Measurements from ENCODE around the gene STRN3. TPM values are rescaled to one million over a fixed set of nuclear protein-coding genes. Genes with fewer than 3 reads are reported as not detected.

STRN3 gene
- total RNA-seq, 1 experiment from 2014 or later, result 34.4 TPM

DNA sequence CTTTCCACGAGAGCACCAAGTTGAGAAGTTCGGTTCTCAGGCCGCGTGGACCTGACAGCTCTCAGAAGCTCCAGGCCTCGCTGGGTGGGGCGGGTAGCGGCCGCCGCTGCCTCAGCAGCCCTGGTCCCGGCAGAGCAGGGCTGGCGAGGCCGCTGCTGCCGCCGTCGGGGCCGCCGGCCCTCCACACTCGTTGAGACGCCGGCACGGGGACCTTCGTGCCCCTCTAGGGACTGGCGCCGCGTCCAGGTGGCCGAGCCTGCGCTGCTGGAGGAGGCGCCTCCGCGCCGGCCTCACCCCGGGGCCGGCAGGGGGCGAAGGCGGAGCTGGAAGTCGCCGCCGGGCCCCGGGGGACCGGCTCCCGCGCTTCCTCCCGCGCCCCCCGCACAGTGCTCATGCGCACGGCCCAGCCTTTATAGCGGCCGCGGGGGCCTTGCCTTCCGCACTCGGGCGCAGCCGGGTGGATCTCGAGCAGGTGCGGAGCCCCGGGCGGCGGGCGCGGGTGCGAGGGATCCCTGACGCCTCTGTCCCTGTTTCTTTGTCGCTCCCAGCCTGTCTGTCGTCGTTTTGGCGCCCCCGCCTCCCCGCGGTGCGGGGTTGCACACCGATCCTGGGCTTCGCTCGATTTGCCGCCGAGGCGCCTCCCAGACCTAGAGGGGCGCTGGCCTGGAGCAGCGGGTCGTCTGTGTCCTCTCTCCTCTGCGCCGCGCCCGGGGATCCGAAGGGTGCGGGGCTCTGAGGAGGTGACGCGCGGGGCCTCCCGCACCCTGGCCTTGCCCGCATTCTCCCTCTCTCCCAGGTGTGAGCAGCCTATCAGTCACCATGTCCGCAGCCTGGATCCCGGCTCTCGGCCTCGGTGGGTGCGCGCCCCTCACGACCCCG lies 151.8 kb downstream of the STRN3 start, which contains the start of gene COCH:
Gene COCH, plus strand, starts transcription at position 440 of the 879 bp plus-strand sequence. Its CDS starts 380 bp downstream, at position 820.
- Mint-ChIP-seq H3K27ac (ENCODE audit: unreplicated experiment) (no peak within 1 kb of the TSS), H3K4me1 (ENCODE audit: low read depth, unreplicated experiment) (no peaks in the 10 kb centered on the region), H3K36me3 (ENCODE audit: insufficient read depth, unreplicated experiment) (peaks cover 19% of the 10 kb centered on the region), H3K9me3 (ENCODE audit: low read depth, unreplicated experiment) (no peaks in the 10 kb centered on the region), H3K4me3 (ENCODE audit: low read depth, unreplicated experiment) (peak within 1 kb of the TSS; percentile 92), H3K27me3 (ENCODE audit: unreplicated experiment) (peaks cover 12% of the 10 kb centered on the region)
- no TSS peak for BruUV-seq (replicated peaks)
- CTCF ChIA-PET, result interaction anchor here (0.5 to 0.6 kb wide), 2 partner anchors 26 to 33 kb away, joined by 3 read pairs; no protein-coding TSS in a partner anchor
- DNase-seq, result peak; percentile 71
- intact Hi-C loops (cut with micrococcal nuclease; ENCODE audit: unreplicated experiment), result no loop called here
- TF ChIP-seq, protein P1, sequence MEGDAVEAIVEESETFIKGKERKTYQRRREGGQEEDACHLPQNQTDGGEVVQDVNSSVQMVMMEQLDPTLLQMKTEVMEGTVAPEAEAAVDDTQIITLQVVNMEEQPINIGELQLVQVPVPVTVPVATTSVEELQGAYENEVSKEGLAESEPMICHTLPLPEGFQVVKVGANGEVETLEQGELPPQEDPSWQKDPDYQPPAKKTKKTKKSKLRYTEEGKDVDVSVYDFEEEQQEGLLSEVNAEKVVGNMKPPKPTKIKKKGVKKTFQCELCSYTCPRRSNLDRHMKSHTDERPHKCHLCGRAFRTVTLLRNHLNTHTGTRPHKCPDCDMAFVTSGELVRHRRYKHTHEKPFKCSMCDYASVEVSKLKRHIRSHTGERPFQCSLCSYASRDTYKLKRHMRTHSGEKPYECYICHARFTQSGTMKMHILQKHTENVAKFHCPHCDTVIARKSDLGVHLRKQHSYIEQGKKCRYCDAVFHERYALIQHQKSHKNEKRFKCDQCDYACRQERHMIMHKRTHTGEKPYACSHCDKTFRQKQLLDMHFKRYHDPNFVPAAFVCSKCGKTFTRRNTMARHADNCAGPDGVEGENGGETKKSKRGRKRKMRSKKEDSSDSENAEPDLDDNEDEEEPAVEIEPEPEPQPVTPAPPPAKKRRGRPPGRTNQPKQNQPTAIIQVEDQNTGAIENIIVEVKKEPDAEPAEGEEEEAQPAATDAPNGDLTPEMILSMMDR (IDR thresholded peaks at IDR 0.05; ENCODE audit: unreplicated experiment), result peak; percentile 62

DNA sequence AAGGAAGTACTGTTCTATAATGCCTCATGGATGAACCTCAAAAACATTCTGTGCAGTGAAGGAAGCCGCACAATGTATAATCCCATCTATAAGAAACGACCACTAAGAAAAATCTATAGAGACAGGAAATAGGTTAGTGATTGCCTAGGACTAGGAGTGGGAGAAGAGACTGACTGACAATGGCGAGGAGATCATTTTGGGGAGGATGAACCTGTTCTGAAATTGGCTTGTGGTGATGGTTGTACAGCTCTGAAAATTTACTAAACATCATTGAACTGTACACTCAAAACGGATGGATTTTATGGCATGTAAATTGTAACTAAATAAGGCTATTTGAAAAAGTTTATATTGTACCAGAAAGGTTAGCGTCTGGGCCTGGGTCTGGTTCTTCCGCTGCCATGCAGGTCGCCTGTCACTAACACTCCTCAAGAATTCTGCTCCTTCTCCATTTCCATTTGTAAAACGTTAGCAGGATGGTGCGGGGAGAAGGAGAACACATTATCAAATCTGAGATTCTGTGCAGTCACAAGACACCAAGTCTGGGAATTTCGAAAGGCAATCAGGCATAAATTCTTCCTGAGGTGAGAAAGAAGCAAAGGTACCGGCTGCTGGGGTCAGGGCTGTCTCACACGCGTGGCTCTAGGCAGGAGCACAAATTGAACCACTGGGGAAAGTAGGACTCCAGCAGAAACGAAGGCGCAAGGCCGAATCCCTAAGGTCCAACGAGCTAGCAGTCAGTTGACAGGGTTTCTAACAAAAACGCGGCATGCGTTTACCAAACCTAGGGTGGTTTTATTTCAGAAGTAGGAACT lies 152.7 kb downstream of the STRN3 start:
- Mint-ChIP-seq H3K9me3 (ENCODE audit: low read depth, unreplicated experiment) (no peaks in the 10 kb centered on the region), H3K4me1 (ENCODE audit: low read depth, unreplicated experiment) (no peaks in the 10 kb centered on the region), H3K36me3 (ENCODE audit: insufficient read depth, unreplicated experiment) (peaks cover 19% of the 10 kb centered on the region), H3K4me3 (ENCODE audit: low read depth, unreplicated experiment) (peak overlapping the region; percentile 92), H3K27me3 (ENCODE audit: unreplicated experiment) (peaks cover 12% of the 10 kb centered on the region), H3K27ac (ENCODE audit: unreplicated experiment) (no peak overlapping the region)
- DNase-seq, result no peak
- TF ChIP-seq, protein P1 (IDR thresholded peaks at IDR 0.05; ENCODE audit: unreplicated experiment), result no peak
- BruUV-seq (replicated peaks), result no TSS peak
- intact Hi-C loops (cut with micrococcal nuclease; ENCODE audit: unreplicated experiment), result no loop called here
- CTCF ChIA-PET, result interaction anchor here (0.5 to 0.6 kb wide), 2 partner anchors 27 to 32 kb away, joined by 3 read pairs; no protein-coding TSS in a partner anchor

DNA sequence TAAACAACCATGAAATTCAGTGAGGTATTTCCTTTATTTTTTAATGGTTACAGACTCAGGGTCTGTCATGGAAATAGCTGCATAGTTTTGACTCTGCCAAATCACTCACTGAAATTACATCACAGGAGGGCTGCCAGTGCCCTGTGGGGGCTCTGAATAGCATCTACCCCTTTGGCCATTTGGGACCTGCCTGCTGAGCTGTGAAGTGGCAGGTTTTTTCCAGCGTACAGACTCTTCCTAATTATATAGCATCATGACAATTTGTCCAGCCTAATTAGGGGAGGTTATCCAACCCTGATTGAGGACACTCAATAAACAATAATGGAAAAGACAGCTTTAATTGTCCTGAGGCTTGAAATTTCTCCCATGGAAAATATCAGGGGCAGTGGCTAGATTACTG lies 153.6 kb downstream of the STRN3 start:
- CTCF ChIA-PET, result no interaction called here
- intact Hi-C loops (cut with micrococcal nuclease; ENCODE audit: unreplicated experiment), result no loop called here
- Mint-ChIP-seq H3K4me3 (ENCODE audit: low read depth, unreplicated experiment) (no peak overlapping the region), H3K4me1 (ENCODE audit: low read depth, unreplicated experiment) (no peaks in the 10 kb centered on the region), H3K27me3 (ENCODE audit: unreplicated experiment) (peaks cover 12% of the 10 kb centered on the region), H3K36me3 (ENCODE audit: insufficient read depth, unreplicated experiment) (peaks cover 19% of the 10 kb centered on the region), H3K27ac (ENCODE audit: unreplicated experiment) (no peak overlapping the region), H3K9me3 (ENCODE audit: low read depth, unreplicated experiment) (no peaks in the 10 kb centered on the region)
- no TSS peak for BruUV-seq (replicated peaks)
- TF ChIP-seq, protein P1 (IDR thresholded peaks at IDR 0.05; ENCODE audit: unreplicated experiment), result no peak
- DNase-seq, result no peak

DNA sequence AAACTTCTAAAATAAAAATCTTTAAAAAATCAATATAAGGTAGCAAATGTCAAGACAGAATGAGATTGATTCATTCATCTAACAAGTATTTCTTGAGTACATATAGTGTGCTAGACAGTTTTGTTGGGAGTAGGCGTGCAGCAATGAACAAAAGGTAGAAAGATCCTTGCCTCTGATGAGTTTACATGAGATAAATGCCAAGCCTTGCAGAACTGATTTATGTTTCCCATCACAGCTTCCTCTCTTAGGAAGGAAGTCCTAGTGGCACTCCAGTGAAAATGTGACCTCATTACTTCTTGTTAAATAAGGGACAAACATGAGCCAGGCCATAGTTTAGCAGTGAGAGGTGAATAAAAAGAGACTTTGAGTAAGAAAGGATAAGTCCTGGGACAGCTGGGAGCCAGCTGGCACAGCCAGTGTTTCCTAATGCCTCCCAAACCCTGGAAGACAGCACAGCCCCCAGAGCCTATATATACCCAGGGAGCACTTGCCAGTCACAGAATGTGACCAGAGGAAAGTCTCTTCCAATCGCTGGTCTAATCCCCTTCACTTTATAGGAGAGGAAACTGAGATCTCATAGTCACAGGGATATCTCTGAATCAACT lies 156.5 kb downstream of the STRN3 start:
- CTCF ChIA-PET, result no interaction called here
- peaks cover 13% of the 10 kb centered on the region for H3K36me3 Mint-ChIP-seq (ENCODE audit: insufficient read depth, unreplicated experiment)
- TF ChIP-seq, protein P1 (IDR thresholded peaks at IDR 0.05; ENCODE audit: unreplicated experiment), result no peak
- no TSS peak for BruUV-seq (replicated peaks)
- no peak for DNase-seq
- intact Hi-C loops (cut with micrococcal nuclease; ENCODE audit: unreplicated experiment), result no loop called here
- no peak overlapping the region for H3K4me3 Mint-ChIP-seq (ENCODE audit: low read depth, unreplicated experiment)
- H3K27ac Mint-ChIP-seq (ENCODE audit: unreplicated experiment), result no peak overlapping the region
- peaks cover 12% of the 10 kb centered on the region for H3K27me3 Mint-ChIP-seq (ENCODE audit: unreplicated experiment)
- no peaks in the 10 kb centered on the region for H3K9me3 Mint-ChIP-seq (ENCODE audit: low read depth, unreplicated experiment)
- H3K4me1 Mint-ChIP-seq (ENCODE audit: low read depth, unreplicated experiment), result no peaks in the 10 kb centered on the region

Data from Calu3 (cell line).